Measurements from ENCODE around the gene NCK1.

DNA sequence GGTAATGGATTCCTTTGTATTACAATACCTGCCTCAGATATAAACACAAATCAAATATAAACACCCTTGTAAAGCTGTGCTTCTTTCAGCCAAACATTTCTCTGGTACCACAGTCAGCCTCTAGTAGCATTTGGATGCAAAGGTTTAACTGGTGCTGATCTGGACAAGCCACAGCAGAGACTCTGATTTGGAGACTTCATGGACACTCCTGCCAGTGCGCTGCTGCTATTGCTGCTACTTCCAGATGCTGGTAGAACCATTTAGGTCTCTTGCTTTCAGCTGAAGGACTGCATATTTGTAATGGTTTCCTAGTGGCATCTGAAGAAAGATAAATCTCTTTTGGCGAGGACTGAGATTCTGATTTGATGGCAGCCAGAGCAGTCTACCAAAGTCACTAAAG lies 36.9 kb downstream of the NCK1 start:
- TF ChIP-seq CTCF (conservative IDR thresholded peaks at IDR 0.05; ENCODE audit: low read depth, low read length) (no peak), EZH2 (IDR thresholded peaks at IDR 0.05; ENCODE audit: low read length, unreplicated experiment) (no peak)

Measured in PC-3 (cell line).